GM12864 (cell line): ENCODE results near the gene IRX2.

Experiments used
- DNase-seq: peaks from one replicate; pipeline ENCODE4 v3.0.0-alpha.2; 2011; ENCODE audit warnings: low read depth
- H3K4me3 ChIP-seq: 2 replicates; pipeline ENCODE4 v1.5.1; 2011; ENCODE audit warnings: mild to moderate bottlenecking, low read depth, low read length, control low read depth
- TF ChIP-seq, protein P1 (sequence below): IDR thresholded peaks from 2 replicates; pipeline ENCODE4 v1.5.1; 2011; ENCODE audit warnings: low read depth, mild to moderate bottlenecking, moderate library complexity, low read length, control low read depth, inconsistent platforms; ENCODE audit errors: missing control alignments

The IRX2 gene

DNA sequence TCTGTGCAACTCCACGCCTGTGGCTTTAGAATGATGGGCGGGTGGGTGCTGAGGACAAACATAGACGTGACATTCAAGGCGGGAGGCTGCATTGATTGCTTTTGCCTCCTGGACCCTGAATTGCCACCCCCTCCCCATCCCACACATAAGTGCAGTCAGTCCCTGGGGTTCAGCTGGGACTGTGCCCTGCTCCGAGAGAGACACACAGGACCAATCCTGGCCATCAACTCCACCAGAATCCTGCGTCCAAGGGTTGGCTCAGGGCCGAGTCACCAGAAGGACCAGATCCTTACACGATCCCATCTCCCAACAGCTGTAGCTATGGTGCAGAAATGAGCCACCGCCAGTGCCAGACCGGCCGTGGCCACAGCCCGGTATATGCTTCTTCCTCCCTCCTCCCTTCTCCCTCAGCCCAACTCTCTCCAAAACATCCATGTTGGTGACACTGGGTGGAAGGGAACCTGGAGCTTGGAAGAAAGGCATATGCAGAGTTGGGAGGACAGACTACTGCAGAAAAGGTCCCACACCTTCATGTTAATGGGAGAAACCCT lies 27.4 kb downstream of the IRX2 start:
- no peak overlapping the region for H3K4me3 ChIP-seq
- DNase-seq: no peak
- TF ChIP-seq, protein P1, sequence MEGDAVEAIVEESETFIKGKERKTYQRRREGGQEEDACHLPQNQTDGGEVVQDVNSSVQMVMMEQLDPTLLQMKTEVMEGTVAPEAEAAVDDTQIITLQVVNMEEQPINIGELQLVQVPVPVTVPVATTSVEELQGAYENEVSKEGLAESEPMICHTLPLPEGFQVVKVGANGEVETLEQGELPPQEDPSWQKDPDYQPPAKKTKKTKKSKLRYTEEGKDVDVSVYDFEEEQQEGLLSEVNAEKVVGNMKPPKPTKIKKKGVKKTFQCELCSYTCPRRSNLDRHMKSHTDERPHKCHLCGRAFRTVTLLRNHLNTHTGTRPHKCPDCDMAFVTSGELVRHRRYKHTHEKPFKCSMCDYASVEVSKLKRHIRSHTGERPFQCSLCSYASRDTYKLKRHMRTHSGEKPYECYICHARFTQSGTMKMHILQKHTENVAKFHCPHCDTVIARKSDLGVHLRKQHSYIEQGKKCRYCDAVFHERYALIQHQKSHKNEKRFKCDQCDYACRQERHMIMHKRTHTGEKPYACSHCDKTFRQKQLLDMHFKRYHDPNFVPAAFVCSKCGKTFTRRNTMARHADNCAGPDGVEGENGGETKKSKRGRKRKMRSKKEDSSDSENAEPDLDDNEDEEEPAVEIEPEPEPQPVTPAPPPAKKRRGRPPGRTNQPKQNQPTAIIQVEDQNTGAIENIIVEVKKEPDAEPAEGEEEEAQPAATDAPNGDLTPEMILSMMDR: no peak

DNA sequence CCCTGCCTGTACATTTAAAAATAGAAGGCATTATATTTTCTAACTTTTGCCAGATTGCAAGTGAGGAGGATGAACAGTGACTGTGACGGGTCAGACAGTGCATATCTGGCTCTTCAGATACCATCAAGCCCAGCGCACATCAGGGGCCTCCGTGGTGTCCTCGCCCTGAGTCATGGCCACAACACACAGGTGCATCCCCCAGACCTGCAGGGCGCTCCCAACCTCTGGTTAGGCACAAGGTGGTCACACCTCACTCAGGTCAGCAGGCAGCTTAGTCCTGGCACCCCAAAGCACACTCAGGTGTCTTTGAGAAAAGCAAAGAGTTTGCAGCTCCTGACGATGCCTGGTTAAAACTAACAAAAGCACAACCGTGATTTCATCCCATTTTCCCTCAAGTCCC lies 28.6 kb downstream of the IRX2 start:
- TF ChIP-seq, protein P1: no peak
- no peak for DNase-seq

GRCh38 chr5:2721385-2722138 lies 29.9 kb downstream of the IRX2 start:
- TF ChIP-seq, protein P1: no peak
- H3K4me3 ChIP-seq: no peak overlapping the region
- DNase-seq: no peak

More for the DNA sequence above, 28.6 kb downstream of the IRX2 start:
- H3K4me3 ChIP-seq: no peak overlapping the region

DNA sequence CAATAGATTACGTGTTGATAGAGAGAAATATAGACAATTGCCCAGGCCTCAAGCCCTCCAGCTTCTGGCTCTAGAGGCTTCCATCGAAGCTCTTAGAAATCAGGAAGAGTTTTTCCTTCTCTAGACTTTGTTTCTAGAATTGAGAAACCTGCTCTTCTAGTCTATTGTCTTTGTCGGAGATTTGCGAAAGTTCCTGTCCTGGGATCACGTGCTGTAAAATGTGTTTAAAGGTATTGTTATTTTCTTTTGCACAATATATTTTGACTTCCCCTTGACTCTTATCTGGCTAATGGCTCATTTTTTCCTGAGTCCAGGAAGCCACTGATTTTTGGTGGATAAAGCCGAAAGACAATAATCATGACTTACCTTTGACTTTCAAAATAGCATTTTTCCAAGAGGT lies 32.1 kb downstream of the IRX2 start:
- no peak overlapping the region for H3K4me3 ChIP-seq
- no peak for DNase-seq
- TF ChIP-seq, protein P1: no peak

DNA sequence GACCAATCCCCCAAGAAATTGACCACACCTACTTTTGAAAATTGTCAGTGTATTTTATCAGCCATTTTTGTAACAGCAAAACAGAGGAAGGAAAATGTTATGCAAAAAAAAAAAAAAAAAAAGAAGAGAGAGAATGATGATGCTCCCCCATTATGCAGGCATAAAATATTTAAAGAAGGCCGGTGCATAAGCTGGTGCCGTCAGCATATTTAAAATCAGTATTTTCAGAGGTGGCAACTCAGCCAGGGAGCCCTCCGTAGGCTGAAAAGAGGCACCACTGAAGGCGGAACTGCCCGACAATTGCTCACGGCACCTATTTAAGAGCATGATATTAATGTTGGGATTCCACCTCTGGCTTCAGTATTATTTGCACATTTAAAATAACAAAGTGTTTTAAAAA lies 33.4 kb downstream of the IRX2 start:
- no peak overlapping the region for H3K4me3 ChIP-seq
- TF ChIP-seq, protein P1: no peak
- no peak for DNase-seq

DNA sequence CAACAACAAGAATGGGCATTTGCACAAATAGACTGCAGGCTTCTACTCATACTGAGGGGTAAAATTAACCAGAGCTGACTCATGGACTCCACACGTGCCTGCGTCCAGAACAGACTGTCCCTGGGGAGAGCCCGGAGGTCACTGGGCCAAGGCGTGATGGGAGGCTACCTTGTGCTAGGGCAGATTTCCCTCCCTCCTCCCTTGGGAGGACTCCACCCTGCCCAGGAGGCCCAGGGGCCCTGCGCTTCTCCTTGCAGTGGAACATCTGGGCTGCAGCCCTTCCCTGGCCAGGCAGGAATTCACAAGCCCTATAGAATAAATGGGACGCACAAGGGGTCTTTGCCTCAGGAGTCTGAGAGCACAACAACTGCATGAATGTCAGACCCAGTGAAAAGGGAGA lies 35.6 kb downstream of the IRX2 start:
- TF ChIP-seq, protein P1: no peak
- DNase-seq: no peak
- H3K4me3 ChIP-seq: no peak overlapping the region

DNA sequence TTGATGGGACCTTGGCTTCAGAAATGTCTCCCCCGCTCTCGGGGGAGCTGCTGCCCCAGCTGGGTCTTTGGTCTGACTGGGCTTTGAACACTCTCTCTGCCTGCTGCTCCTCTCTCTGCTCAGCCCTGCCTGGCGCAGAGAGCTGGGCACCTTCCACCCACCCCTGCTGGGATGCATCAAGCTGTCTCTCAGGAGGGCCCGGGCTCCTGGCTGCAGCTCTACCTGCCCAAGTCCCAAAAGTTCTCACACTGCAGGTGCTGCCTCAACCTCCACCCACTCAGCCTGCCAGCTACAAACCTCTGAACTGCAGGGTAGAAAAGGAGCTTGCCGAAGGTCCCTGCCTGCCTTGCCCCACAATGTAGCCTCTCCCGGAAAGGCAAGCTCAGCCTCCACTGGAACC lies 36.7 kb downstream of the IRX2 start:
- no peak for DNase-seq
- no peak overlapping the region for H3K4me3 ChIP-seq
- TF ChIP-seq, protein P1: no peak
